ENCODE measurements around the gene CDK13.
A peak's percentile ranks its signal among the peaks of the same experiment; 100 is the strongest.
"Not testable (repeated sequence)": the region's sequence is repeated elsewhere in the genome, so short reads cannot be mapped to it uniquely, and the experiment has no call there.

Gene CDK13

GRCh38 chr7:39949971-39950472 lies at the start of gene CDK13:
CDK13 (plus strand) TSS chr7:39950256; CDS start chr7:39950642, 386 bp downstream.
- DNase-seq (ENCODE audit: low spot score) = peak; percentile 51

DNA sequence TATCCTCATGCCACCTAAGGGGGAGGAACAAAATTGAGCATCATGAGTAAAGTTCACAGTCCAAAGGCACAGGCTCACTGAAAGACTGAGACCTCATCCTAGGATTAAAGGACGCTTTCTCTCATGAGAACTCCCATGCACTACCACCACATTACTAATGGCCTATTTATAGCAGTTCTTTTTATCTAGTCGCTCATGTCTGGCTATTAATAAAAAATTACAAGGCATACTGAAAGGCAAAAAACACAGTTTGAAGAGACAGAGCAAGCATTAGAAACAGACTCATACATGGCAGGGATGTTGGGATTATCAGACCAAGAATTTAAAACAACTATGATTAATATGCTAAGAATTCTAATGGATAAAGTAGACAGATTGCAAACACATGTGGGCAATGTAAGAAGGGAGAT lies 46.0 kb upstream of the CDK13 start:
- no peak for DNase-seq (ENCODE audit: low spot score)

DNA sequence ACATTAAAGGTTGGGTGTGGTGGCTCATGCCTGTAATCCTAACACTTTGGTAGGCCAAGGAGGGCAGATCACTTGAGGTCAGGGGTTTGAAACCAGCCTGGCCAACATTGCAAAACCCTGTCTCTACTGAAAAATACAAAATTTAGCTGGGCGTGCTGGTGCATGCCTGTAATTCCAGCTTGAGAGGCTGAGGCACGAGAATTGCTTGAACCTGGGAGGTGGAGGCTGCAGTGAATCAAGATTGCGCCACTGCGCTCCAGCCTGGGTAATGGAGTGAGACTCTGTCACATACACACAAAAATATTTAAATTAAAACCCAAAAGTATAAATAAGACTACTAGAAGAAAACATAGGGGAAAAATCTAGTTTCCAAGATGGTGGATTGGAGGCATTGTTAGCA lies 41.9 kb upstream of the CDK13 start:
- no peak for DNase-seq (ENCODE audit: low spot score)

DNA sequence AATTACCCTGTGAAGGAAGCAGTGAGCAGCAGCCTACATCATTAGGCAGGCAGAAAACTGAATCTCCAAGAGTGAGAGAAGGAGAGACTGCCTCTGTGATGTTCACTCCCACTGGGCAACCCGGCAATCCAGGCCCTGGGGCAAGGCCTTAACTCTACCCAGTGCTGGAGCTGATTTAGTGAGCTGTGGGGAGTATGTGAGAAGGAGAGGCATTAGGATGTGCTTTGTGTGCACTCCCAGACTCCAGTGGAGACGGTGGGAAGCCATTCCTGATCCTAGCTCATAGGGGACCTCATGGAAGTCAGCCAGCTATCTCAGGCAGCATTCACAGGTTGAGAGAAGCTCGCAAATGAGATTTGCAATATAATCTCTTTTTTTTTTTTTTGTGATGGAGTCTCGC lies 41.1 kb upstream of the CDK13 start:
- DNase-seq (ENCODE audit: low spot score) = no peak

GRCh38 chr7:39909526-39909925 lies 40.5 kb upstream of the CDK13 start:
- DNase-seq (ENCODE audit: low spot score) = no peak

- no peak for DNase-seq (ENCODE audit: low spot score)
These were observed 39.8 kb upstream of the CDK13 start for GRCh38 chr7:39910108-39910869.

DNA sequence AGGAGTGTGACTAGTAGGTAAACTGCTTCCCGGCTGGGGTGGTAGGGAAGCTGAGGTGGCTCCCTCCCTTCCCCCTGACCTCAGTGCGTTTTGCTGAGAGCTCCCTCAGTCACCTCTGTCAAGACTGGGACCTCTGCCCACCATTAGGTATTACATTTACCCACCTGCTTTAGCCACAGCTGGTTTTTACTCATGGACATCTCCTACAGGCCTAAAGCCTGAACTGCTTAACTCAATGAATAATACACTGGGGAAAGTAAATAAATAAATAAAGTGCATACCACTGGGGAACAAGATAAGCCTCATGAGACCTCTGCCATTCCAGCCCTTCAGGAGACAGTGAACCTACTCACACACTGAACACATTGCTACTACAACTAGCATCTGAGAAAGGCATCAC lies 38.9 kb upstream of the CDK13 start:
- no peak for DNase-seq (ENCODE audit: low spot score)

DNA sequence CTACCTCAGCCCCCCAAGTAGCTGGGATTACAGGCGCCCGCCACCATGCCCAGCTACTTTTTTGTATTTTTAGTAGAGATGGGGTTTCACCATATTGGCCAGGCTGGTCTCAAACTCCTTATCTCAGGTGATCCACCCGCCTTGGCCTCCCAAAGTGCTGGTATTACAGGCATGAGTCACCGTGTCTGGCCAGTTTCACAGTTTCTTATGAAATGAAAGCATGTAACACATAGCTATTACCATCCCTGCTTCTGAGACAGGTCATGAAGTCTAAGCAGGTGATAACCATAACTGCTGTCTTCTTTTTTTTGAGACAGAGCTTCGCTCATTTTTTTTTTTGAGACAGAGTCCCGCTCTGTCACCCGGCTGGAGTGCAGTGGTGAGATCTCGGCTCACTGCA lies 34.2 kb upstream of the CDK13 start:
- not testable (repeated sequence) for DNase-seq (ENCODE audit: low spot score)

DNA sequence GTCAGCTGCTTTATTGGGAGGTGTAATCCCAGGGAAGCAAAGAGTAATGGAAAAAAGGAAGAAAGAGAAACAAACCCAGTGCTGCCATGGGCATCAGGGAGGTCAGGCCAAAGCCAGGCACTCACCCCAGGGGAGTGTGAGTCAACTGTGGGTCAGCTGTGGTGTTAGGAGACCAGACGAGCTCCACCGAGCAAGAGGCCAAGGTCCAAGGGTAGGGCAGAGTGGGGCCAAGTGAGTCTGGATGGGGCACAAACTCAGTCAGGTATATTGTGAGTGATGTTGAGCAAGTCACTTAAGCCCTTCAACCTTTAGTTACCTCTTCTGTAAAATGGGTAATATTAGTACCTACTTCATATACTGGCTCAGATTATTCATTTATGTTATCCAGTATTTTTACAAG lies 30.4 kb upstream of the CDK13 start:
- DNase-seq (ENCODE audit: low spot score) = no peak

- no peak for DNase-seq (ENCODE audit: low spot score)
These were observed 28.4 kb upstream of the CDK13 start for GRCh38 chr7:39921506-39922175.

- no peak for DNase-seq (ENCODE audit: low spot score)
These were observed 27.5 kb upstream of the CDK13 start for GRCh38 chr7:39922580-39922979.

DNA sequence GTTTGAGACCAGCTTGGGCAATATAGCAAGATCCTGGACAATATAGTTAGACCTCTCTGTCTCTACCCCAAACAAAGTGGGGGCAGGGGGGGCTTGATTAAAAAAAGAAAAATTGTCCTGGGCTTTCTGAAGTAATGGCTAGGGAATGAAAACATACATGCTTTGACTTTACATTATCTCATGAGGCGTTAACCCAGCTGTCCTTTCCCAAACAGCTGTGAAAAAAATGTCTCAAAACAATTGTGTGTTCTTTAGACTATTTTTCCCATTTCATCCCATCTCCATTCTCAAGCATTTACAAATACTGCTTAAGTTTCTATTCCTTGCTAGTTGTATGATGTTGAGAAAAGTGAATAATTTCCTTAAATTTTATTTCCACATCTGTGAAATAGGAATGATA lies 27.0 kb upstream of the CDK13 start:
- DNase-seq (ENCODE audit: low spot score) = no peak

GRCh38 chr7:39924122-39924521 lies 25.9 kb upstream of the CDK13 start:
- DNase-seq (ENCODE audit: low spot score) = no peak

- no peak for DNase-seq (ENCODE audit: low spot score)
These were observed 23.9 kb upstream of the CDK13 start for GRCh38 chr7:39926111-39926510.

- no peak for DNase-seq (ENCODE audit: low spot score)
These were observed 23.0 kb upstream of the CDK13 start for GRCh38 chr7:39927018-39927417.

- DNase-seq (ENCODE audit: low spot score) = no peak
These were observed 15.9 kb upstream of the CDK13 start for GRCh38 chr7:39934132-39934531.

DNA sequence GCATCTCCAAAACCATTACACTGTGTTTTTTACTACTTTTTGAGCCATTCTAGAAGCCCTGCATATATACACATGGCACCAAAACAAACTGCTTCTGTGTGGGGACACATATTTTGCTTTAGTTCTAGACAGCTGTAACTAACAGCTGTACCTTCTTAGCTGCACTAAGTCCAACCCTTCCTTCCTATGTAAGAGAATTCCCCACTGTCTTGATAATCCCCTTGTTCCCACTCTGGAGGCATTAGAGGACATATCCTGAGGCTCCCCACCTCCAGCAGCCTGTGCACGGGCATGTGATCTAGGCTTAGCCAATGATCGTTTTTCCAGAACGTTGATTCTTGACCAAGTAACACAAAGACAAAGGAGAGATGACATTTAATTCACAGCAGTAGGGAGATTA lies 13.3 kb upstream of the CDK13 start:
- no peak for DNase-seq (ENCODE audit: low spot score)

DNA sequence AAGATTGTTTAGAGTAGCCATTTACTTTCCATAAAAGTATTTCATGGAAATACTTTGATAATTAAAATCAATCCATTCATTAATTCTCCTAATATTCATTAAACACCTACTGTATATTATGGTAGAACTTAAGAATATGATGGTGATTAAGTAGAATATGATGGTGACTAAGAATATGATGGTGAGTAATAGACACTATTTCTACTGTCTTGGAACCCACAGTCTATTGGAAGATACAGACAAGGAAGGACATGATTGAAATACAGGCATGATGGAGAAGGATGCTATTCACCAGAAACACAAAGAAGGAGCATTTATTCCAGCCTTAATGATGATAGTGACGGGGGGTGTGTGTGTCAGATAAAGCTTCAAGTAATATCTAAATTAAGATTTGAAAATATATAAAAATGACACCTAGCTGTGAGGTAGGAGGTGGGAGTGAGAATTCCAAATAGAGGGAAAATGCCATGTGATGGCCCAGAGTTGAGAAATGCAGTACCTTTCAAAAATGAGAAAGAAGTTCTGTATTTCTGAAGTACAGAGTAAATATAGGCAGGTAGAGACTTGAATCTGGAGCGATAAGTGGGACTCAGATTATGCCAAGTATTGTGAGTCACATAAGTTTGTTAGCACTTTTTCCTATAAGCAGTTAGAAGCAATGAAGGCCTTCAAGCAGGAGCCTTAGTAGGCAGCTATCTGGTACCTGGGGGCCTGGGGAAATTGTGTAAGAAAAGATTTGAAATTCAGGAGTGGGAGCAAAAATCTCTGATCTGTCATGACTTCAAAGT lies 12.5 kb upstream of the CDK13 start:
- no peak for DNase-seq (ENCODE audit: low spot score)

- no peak for DNase-seq (ENCODE audit: low spot score)
These were observed 7.2 kb upstream of the CDK13 start for GRCh38 chr7:39942883-39943282.

DNA sequence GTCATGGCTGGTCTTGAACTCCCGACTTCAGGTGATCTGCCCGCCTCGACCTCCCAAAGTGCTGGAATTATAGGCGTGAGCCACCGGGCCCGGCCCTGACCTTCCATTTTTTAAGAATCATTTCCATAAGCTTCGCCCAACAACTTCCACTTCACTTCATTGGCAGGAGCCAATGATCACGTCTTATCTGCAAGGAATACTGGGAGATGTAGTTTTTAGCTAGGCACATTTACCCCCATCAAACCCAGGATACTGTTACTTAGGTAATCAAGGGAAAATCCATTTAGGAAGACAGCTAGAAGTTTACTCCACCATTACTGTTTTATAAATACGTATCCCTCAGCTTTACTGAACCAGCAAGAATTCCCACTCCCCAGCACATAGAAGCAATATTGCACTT lies 3.4 kb upstream of the CDK13 start:
- DNase-seq (ENCODE audit: low spot score) = no peak

GRCh38 chr7:39948375-39948955 lies 1.6 kb upstream of the CDK13 start:
- peak; percentile 8 for DNase-seq (ENCODE audit: low spot score)

Data from kidney capillary endothelial cell (primary cell).